ENCODE measurements around the gene HMGB2.

The HMGB2 gene
- total RNA-seq, result 87.0 to 134 reads per million in 2 donors

- DNase-seq, result peak; percentile 71
These were observed at the start of gene HMGB2 for GRCh38 chr4:173334085-173334890. TSS of gene HMGB2 (minus strand) at chr4:173334358. CDS start at chr4:173333649, 709 bp downstream.

GRCh38 chr4:173382349-173382748, 48.2 kb upstream of the HMGB2 start:
- DNase-seq, result no peak

DNA sequence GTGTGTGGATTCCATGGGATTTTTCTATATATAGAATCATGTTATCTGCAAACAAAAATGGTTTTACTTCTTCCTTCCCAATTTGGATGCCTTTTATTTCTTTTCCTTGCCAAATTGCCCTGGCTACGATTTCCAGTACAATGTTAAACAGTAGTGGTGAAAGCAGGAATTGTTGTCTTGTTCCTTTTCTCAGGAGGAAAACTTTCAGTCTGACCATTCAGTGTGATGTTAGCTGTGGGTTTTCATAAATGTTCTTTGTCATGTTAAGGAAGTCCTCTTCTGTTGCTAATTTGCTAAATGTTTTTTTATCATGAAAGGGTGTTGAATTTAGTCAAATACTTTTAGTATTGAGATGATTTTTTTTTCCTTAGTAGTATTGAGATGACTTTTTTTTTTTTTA, 47.5 kb upstream of the HMGB2 start:
- no peak for DNase-seq

DNA sequence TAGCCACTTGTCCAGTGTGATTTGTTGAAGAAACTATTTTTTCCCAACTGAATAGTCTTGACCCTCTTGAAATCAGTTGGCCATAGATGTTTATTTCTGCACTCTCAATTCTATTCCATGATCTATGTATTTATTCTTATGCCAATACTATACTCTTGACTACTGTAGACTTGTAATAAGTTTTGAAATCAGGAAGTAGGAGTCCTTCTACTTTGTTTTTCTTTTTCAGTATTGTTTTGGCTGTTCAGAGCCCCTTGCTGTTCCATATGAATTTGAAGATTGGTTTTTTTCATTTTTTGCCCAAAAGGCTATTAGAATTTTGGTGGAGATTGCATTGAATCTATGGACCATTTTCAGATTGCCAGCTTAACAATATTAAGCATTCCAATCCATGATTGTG, 46.8 kb upstream of the HMGB2 start:
- no peak for DNase-seq

DNA sequence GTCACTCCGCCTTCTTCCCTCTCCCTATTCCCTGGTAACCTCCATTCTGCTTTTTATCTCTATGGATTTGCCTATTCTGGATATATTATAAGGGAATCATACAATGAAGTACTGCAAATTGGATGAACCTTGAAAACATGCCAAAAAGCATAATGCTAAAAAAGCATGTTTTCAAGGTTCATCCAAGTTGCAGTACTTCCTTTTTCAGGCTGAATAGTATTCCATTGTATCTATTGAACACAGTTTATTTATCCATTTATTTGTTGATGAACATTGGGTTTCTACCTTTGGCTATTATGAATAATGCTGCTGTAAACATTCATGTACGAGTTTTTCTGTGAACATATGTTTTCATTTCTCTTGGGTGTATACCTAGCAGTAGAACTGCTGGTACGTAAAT, 45.8 kb upstream of the HMGB2 start:
- DNase-seq, result no peak

- DNase-seq, result no peak
These were observed 40.4 kb upstream of the HMGB2 start for GRCh38 chr4:173374588-173374987.

DNA sequence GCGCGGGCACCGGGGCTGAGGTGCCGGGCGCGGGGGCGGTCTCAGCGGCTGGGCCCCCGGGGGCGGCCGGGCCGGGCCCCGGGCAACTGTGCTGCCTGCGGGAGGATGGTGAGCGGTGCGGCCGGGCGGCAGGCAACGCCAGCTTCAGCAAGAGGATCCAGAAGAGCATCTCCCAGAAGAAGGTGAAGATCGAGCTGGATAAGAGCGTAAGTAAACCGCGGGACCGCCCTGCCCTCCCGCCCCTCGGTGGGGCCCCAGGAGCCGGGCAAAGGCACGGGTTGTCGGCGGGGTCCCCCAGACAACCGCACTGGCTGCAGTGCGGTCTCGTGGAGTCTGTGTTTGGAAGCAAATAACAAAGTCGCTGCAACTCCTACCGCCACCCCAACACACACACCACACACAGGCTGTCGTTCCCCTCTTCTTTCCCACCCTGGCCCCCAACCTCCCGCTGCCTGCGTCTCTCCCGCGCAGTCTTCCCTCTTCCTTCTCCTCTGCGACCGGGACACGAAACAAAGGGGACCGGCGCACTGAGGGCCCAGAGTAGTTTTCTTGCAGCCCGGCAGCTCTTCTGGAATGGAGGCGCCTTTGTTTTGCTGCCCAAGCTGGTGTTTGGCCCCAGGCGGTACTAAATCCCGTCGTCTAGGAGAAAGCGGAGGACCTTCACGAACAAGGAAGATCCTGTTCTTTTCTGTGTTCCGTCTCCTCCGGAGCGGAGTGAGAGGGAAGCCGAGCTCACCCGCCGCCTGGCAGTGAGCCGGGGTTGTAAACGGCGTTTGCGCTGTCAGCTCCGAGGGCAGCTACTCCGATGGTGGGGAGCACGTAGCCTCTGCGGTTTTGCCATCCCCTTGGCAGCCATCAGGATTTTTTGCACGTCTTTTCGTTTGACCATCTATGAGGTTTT, 37.4 kb upstream of the HMGB2 start:
- peak; percentile 48 for DNase-seq

DNA sequence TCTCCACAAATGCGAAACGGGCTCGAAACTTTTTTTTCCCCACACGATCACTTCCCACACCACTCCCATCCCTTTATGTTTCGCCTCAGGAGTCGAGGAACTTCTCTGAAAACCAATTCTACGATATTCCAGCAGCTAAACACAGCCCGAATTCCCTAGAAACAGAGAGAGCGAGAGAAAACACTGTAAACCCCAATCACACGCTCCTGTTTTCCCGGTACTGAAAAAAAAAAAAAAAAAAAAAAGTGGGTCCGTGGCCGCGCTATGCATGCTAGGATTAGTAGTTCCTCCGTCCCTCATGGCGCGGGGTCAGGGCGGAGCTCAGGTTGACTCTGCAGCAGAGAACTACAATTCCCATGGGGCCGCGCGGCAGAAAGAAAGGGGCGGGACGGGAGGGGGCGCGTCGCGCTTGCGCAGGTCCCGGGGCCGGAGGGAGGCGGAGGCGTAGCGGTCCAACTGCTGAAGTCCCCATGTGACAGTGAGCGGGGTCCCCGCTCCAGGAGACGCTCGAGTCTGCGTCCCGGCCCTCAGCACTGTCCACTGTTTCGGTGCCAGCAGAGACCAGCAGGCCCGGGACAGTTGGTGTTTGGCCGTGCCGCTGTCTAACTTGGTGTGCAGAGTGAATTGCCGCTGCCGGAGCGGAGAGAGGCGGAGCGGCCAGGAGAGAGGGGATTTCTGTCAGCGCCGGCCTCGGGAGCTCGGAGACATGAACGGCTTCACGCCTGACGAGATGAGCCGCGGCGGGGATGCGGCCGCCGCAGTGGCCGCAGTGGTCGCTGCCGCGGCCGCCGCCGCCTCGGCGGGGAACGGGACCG, 36.5 kb upstream of the HMGB2 start, which contains the start of gene SAP30:
TSS of gene SAP30 (plus strand) at position 478 of the 815 bp plus-strand sequence. CDS start at position 707, 229 bp downstream.
- peak; percentile 89 for DNase-seq

- peak; percentile 18 for DNase-seq
These were observed 35.9 kb upstream of the HMGB2 start for GRCh38 chr4:173370130-173370476.

DNA sequence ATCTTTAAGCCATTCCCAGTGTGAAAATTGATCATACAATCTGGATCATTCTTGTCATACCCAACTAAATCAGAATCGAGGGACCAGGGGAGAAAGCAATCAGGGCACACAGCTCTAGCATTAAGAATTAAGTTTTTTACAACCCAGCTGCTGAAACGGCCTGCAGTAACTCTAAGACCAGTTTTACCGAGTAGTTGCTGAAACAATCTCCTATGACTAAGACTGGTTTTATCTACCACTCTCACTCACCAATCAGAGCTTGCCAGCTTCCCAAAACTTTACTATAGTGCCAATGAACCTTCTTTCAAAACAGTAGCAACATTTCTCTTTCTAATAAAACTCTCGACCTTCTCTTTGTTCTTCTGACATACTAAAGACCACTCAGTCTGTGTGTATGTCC, 33.8 kb upstream of the HMGB2 start:
- no peak for DNase-seq

- no peak for DNase-seq
These were observed 33.1 kb upstream of the HMGB2 start for GRCh38 chr4:173367285-173367684.

DNA sequence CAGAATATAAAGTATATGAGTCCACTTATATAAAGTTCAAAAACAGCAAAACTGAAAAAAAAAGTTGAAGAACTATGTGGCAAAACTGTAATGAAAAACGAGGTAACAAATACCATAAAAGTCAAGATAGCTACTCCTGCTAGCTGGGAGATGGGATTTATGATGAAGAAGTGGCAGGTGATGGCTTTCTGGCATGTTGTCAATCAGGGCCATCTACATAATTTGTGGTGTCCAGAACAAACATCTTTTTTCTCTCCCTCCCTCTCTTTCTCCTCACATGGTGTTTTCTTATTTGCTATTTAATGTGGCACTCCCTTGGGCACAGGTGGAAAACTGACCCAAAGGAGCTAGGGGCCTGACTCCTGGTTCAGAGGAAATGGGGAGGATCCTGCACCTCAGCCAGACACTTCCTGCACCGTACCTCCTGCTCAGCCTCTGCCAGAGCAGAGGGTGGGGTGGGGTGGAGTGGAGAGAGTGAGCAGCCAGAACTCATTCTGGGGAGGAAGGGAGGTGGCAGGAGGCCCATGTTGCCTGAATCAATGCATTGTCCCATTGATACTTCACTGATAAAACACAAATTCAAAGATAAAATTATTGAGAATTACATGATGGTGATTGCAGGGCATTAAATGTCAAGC, 31.3 kb upstream of the HMGB2 start:
- no peak for DNase-seq

DNA sequence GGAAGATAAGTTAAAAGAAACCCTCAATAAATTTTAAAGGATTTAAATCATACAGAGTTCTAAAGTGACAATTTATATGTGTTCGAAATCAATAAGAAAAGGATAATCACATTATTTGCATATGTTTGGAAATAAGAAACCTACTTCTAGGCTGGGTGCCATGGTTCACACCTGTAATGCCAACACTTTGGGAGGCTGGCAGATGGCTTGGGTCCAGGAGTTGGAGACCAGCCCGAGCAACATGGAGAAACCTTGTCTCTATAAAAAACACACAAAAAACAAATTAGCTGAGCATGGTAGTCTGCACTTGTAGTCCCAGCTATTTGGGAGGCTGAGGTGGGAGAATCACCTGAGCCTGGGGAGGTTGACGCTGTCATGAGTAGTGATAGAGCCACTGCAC, 28.5 kb upstream of the HMGB2 start:
- no peak for DNase-seq

DNA sequence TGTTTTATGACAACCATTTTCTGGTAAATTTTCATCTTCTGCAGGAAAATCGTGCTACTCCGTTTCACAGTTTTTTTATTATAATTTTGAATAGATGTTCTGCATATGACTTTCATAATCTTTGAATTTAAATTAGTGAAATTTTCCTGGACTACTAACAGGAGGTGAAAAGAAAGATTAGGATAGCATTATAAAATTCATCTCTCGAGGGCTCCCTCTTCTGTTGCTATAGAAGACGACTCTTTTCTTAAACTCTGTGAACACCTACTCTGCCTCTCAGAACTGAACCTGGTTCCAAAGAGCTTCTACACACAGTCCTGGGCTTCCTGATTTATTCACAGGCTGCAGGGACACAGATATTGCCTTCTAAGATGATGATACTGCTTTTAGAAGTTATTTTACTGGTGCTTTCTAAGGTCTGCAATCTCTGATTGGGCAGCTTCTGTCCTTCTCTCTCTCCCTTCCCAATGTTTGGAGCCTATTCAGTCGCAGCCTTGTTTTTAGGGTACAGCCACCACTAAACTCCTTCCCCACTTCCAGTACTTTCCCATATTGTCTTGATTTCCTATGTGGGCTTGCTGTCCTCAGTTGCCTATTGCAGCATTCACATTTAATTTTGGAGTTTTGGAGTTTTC, 26.5 kb upstream of the HMGB2 start:
- DNase-seq, result no peak

- no peak for DNase-seq
These were observed 23.8 kb upstream of the HMGB2 start for GRCh38 chr4:173357939-173358338.

GRCh38 chr4:173347467-173347866, 13.3 kb upstream of the HMGB2 start:
- no peak for DNase-seq

DNA sequence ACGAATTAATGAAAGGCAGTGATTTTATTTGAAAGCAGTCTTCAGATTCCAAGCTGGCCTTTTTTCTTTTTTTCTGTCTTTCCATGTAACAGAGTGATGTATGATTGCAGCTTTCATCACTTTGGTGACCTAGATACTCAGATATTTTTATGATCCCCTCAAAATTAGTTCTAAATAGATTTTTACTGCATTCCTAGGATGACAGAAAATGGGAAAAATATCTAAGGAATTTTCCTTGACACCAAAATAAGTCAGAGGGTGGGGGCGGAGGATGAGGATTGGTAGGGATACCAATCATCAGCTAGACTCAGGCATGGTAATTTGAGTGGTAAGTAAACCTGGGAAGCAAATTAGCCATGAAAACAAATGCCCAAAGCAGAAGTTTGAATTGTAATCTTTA, 11.9 kb upstream of the HMGB2 start:
- no peak for DNase-seq

DNA sequence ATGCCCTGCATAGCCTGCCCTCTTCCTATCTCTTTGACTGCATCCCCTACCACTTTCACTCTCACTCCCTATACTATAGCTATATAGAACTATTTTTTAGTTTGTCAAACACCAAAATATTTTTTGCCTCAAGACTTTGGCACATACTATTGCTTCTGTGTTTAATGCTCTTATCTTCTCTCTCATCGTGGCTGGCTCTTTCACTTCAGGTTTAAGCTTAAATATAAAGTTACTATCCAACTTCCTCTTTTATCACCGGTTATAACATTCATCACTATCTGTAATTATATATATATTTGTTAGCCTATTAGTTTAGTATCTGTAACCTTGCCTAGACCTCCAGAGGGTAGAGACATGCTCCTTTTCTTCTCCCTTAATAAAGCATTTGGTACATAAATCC, 11.5 kb upstream of the HMGB2 start:
- DNase-seq, result no peak

GRCh38 chr4:173343832-173344397, 9.8 kb upstream of the HMGB2 start:
- DNase-seq, result no peak

GRCh38 chr4:173337463-173337862, 3.3 kb upstream of the HMGB2 start:
- no peak for DNase-seq

All from activated gamma-delta T cell (primary cell).